ENCODE results near the gene CLSTN2.

CLSTN2 gene

GRCh38 chr3:140472306-140473020, 537.5 kb downstream of the CLSTN2 start:
- no peak for TF ChIP-seq CTCF (IDR thresholded peaks at IDR 0.05)
- Histone ChIP-seq H3K9me3 (no peaks in the 10 kb centered on the region), H3K36me3 (no peaks in the 10 kb centered on the region), H3K4me3 (no peak overlapping the region), H3K4me1 (no peaks in the 10 kb centered on the region), H3K27me3 (no peaks in the 10 kb centered on the region), H3K27ac (no peak overlapping the region)
- DNase-seq, result no peak
- intact Hi-C loops (cut with DNase I; ENCODE audit: low total_unique reads), result no loop called here

DNA sequence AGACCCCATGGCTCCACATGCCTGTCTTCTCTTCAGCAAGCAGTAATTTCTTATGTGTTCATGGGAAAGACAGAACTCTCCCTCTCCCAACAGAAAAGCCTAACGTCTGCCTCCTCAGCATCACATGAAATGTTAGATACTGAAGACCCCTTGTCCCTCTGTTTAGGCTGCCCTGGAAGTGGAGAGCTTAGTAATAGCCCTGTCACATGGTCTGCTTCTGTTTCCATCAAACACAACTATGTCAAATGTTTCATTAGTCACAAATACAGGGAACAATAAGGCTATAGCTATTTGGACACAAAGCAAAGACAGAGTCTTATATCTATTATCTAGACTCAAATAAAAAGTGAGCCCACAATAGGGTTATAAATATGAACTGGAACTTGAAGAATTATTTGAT, 552.6 kb downstream of the CLSTN2 start:
- DNase-seq, result no peak
- no peaks in the 10 kb centered on the region for H3K9me3 ChIP-seq
- no peaks in the 10 kb centered on the region for H3K4me1 ChIP-seq
- intact Hi-C loops (cut with DNase I; ENCODE audit: low total_unique reads), result no loop called here
- H3K27ac ChIP-seq, result no peak overlapping the region
- no peaks in the 10 kb centered on the region for H3K36me3 ChIP-seq
- H3K4me3 ChIP-seq, result no peak overlapping the region
- no peaks in the 10 kb centered on the region for H3K27me3 ChIP-seq
- TF ChIP-seq CTCF (IDR thresholded peaks at IDR 0.05), result no peak

DNA sequence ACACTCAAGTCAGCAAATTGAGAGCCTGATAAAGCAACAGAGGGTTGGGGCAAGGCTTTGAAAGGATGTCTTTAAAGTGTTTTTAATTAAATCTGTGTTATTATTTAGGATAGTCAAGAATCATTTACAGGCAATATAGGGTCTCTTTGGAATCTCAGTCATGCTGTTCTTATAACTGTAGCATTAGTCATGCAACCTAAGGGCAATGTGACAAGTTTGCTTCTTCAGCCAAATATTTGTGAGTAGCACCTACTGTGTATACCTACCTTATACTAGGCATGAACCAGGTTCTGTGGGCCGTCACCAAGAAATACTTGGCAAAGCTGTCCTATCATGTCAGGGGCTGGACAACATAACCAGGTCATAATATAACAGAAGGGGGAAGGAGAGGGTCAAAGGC, 558.3 kb downstream of the CLSTN2 start:
- H3K27ac ChIP-seq, result no peak overlapping the region
- no peak for TF ChIP-seq CTCF (IDR thresholded peaks at IDR 0.05)
- H3K4me1 ChIP-seq, result no peaks in the 10 kb centered on the region
- H3K4me3 ChIP-seq, result no peak overlapping the region
- H3K9me3 ChIP-seq, result no peaks in the 10 kb centered on the region
- H3K36me3 ChIP-seq, result no peaks in the 10 kb centered on the region
- intact Hi-C loops (cut with DNase I; ENCODE audit: low total_unique reads), result no loop called here
- no peak for DNase-seq
- no peaks in the 10 kb centered on the region for H3K27me3 ChIP-seq

DNA sequence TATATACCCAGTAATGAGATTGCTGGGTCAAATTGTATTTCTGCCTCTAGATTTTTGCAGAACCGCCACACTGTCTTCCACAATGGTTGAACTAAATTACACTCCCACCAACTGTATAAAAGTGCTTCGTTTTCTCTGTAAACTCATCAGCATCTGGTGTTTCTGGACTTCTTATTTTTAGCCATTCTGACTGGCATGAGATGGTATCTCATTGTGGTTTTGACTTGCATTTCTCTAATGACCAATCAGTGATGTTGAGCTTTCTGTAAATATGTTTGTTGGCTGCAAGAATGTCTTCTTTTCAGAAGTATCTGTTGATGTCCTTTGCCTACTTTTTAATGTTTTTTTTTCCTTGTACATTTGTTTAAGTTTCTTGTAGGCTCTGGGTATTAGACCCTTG, 560.0 kb downstream of the CLSTN2 start:
- no peak for DNase-seq
- Histone ChIP-seq H3K9me3 (no peaks in the 10 kb centered on the region), H3K36me3 (no peaks in the 10 kb centered on the region), H3K27ac (no peak overlapping the region), H3K27me3 (no peaks in the 10 kb centered on the region), H3K4me1 (no peaks in the 10 kb centered on the region), H3K4me3 (no peak overlapping the region)
- intact Hi-C loops (cut with DNase I; ENCODE audit: low total_unique reads), result no loop called here
- TF ChIP-seq CTCF (IDR thresholded peaks at IDR 0.05), result no peak

DNA sequence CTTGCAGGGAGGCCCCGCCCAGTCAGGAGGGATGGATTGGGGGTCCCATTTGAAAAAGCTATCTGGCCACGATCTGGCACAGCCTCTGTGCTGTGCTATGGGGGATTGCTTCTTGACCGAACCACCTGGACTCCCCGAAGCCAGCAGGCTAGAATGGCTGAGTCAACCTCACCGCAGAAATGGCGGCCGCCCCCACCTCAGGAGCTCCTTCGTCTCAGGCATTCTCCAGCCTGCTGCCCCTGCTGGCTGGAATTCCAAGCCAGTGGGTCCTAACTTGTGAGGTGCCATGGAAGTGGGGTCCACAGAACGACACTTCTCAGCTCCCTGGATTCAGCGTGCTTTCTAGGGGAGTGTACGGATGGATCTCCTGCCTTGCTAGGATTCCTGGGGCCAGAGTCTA, 562.3 kb downstream of the CLSTN2 start:
- Histone ChIP-seq H3K9me3 (no peaks in the 10 kb centered on the region), H3K27ac (no peak overlapping the region), H3K27me3 (no peaks in the 10 kb centered on the region), H3K36me3 (no peaks in the 10 kb centered on the region), H3K4me1 (no peaks in the 10 kb centered on the region), H3K4me3 (no peak overlapping the region)
- TF ChIP-seq CTCF (IDR thresholded peaks at IDR 0.05), result no peak
- intact Hi-C loops (cut with DNase I; ENCODE audit: low total_unique reads), result no loop called here
- DNase-seq, result no peak

Data from tibial artery (tissue), 4 donors.